ENCODE measurements around the gene ZMYM2.

- no peak for TF ChIP-seq CTCF (IDR thresholded peaks at IDR 0.05)
- TF ChIP-seq POLR2A (IDR thresholded peaks at IDR 0.05), result no peak
These were observed 171.5 kb downstream of the ZMYM2 start for GRCh38 chr13:20130012-20130411.
